MCF 10A (cell line): Measurements from ENCODE around the gene ASXL3. TPM values are rescaled to one million over a fixed set of nuclear protein-coding genes. Genes with fewer than 3 reads are reported as not detected.

ENCODE experiments used
- BruUV-seq: library from RNA; stranded (reverse); fragments of 400-500 nt; replicated peaks from 2 replicates; lab custom pipeline; 2021; lab: Mats Ljungman, UMichigan
- CTCF ChIA-PET: fragments of 300-600 bp; sonication (Branson Sonifier 250); formaldehyde crosslinking; extraction: SDS; loops from one replicate; lab custom pipeline; 2021; ENCODE audit warnings: antibody characterized with exemption, inconsistent platforms; lab: Yijun Ruan, JAX
- POLR2A ChIA-PET: fragments of 300-600, 350-650 bp; sonication (Branson Sonifier 250); formaldehyde crosslinking; extraction: SDS; loops from one replicate; lab custom pipeline; 2020; ENCODE audit warnings: antibody characterized with exemption, inconsistent platforms; lab: Yijun Ruan, JAX
- DNase-seq: peaks from one replicate; pipeline ENCODE4 v3.0.0-alpha.2; 2018; ENCODE audit not compliant: unreplicated experiment
- H3K27ac Mint-ChIP-seq: one replicate; pipeline ENCODE4 v1.8.0; 2022; ENCODE audit warnings: mild to moderate bottlenecking, low read depth, mixed read lengths; ENCODE audit not compliant: unreplicated experiment
- H3K27me3 Mint-ChIP-seq: one replicate; pipeline ENCODE4 v1.8.0; 2022; ENCODE audit warnings: mixed read lengths; ENCODE audit not compliant: insufficient read depth, unreplicated experiment
- H3K36me3 Mint-ChIP-seq: one replicate; pipeline ENCODE4 v1.8.0; 2022; ENCODE audit warnings: mild to moderate bottlenecking, moderate library complexity, mixed read lengths; ENCODE audit not compliant: insufficient read depth, unreplicated experiment
- H3K4me1 Mint-ChIP-seq: one replicate; pipeline ENCODE4 v1.8.0; 2022; ENCODE audit warnings: mixed read lengths; ENCODE audit not compliant: insufficient read depth, unreplicated experiment
- H3K4me3 Mint-ChIP-seq: one replicate; pipeline ENCODE4 v1.8.0; 2022; ENCODE audit warnings: mild to moderate bottlenecking, moderate library complexity, mixed read lengths; ENCODE audit not compliant: unreplicated experiment
- H3K9me3 Mint-ChIP-seq: one replicate; pipeline ENCODE4 v1.8.0; 2022; ENCODE audit warnings: mixed read lengths; ENCODE audit not compliant: unreplicated experiment
- intact Hi-C: fragments of 100-400 bp; cut with micrococcal nuclease; formaldehyde crosslinking; loops from 2 replicates; pipeline ENCODE4 v1.14.1; 2022
- total RNA-seq: library from RNA; stranded (reverse); gene quantifications from 2 replicates; pipeline ENCODE4 v1.2.3, GENCODE V29; 2022
- TF ChIP-seq, protein P1 (sequence below): fragments of 200-600 bp; IDR thresholded peaks from one replicate; pipeline ENCODE4 v1.8.0; 2022; ENCODE audit warnings: antibody characterized with exemption, mild to moderate bottlenecking; ENCODE audit not compliant: unreplicated experiment

Gene ASXL3
- total RNA-seq, 1 experiment from 2014 or later = not detected

DNA sequence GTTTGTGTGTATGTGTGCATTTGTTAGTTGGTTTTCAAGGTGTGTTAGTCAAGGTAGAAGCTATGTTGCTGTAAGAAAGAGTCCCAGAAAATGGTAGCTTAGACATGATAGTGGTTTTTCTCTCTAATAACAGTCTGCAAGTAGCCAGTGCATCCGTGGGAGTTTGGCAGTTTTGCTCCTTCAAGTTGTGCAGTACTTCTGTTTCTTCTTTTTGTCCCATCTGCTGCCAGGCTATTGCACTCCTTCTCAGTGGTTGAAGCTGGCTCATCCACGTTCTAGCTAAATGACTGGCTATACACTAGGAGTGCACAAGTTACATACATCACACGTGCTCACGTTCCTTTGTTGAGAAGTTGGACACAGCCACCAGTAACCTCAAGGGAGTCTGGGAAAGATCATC is 134.7 kb downstream of the ASXL3 start:
- TF ChIP-seq, protein P1, sequence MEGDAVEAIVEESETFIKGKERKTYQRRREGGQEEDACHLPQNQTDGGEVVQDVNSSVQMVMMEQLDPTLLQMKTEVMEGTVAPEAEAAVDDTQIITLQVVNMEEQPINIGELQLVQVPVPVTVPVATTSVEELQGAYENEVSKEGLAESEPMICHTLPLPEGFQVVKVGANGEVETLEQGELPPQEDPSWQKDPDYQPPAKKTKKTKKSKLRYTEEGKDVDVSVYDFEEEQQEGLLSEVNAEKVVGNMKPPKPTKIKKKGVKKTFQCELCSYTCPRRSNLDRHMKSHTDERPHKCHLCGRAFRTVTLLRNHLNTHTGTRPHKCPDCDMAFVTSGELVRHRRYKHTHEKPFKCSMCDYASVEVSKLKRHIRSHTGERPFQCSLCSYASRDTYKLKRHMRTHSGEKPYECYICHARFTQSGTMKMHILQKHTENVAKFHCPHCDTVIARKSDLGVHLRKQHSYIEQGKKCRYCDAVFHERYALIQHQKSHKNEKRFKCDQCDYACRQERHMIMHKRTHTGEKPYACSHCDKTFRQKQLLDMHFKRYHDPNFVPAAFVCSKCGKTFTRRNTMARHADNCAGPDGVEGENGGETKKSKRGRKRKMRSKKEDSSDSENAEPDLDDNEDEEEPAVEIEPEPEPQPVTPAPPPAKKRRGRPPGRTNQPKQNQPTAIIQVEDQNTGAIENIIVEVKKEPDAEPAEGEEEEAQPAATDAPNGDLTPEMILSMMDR = no peak
- no peaks in the 10 kb centered on the region for H3K4me1 Mint-ChIP-seq
- intact Hi-C loops = no loop called here
- no peak overlapping the region for H3K4me3 Mint-ChIP-seq
- ChIA-PET POLR2A (no interaction called here), CTCF (no interaction called here)
- no peaks in the 10 kb centered on the region for H3K9me3 Mint-ChIP-seq
- peaks cover 24% of the 10 kb centered on the region for H3K27me3 Mint-ChIP-seq
- H3K27ac Mint-ChIP-seq = no peak overlapping the region
- peaks cover 4% of the 10 kb centered on the region for H3K36me3 Mint-ChIP-seq
- BruUV-seq = no TSS peak
- no peak for DNase-seq

DNA sequence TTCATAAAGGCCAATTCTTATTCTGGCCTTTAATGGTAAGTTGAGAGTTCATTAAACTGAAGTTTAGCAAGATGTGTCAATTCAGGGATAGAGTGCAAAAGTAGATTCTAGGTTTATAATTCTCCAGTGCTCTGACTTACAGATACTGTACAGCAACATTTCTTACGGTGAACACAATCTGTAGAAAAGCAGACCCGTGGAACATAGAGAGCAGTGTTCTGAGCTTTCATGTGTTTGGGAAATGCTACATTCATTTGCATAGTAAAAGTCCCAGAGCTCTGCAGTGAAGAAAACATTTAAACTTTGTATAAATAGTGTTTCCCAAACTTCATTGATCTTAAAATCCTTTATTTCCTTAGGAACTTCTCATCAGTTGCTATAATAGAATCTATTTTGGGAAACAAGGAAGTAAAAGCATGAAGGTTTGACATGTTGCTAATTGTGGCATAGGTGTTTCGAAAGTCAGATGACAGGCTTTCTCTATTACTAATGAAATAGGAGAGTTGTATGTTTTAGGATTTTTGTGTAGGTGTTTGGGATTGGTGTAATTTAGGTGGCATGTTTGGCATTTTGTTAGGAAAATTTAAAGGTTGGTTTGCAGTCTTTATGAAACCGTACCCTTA is 138.2 kb downstream of the ASXL3 start:
- Mint-ChIP-seq H3K9me3 (no peaks in the 10 kb centered on the region), H3K4me1 (no peaks in the 10 kb centered on the region), H3K36me3 (peaks cover 4% of the 10 kb centered on the region), H3K27ac (no peak overlapping the region), H3K4me3 (no peak overlapping the region), H3K27me3 (no peaks in the 10 kb centered on the region)
- ChIA-PET POLR2A (no interaction called here), CTCF (no interaction called here)
- no peak for DNase-seq
- intact Hi-C loops = no loop called here
- TF ChIP-seq, protein P1 = no peak
- no TSS peak for BruUV-seq

DNA sequence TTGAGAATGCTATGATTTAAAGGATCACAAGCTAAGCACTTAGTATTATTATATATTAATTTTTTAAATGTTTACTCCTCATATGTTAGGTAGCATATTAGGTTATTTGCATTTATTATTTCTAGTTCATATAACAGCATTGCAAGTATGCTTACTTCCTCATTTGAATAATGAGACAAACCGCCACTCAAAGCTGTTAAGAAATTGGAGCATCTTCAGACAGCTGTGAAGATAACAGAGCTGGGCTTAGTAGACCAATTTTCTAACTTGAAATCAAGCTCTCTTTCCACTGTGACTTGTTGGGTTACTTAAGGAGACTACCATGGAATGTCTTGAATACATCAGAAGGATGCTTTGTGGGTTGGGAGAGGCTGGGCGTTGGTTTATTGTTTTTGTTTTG is 139.3 kb downstream of the ASXL3 start:
- intact Hi-C loops = no loop called here
- Mint-ChIP-seq H3K4me1 (no peaks in the 10 kb centered on the region), H3K27ac (no peak overlapping the region), H3K4me3 (no peak overlapping the region), H3K36me3 (peaks cover 4% of the 10 kb centered on the region), H3K27me3 (no peaks in the 10 kb centered on the region), H3K9me3 (no peaks in the 10 kb centered on the region)
- BruUV-seq = no TSS peak
- ChIA-PET POLR2A (no interaction called here), CTCF (interaction anchor here (0.7 kb wide), 3 partner anchors 146 to 312 kb away, joined by 3 to 6 read pairs (median 3); no protein-coding TSS in a partner anchor)
- no peak for DNase-seq
- TF ChIP-seq, protein P1 = no peak

DNA sequence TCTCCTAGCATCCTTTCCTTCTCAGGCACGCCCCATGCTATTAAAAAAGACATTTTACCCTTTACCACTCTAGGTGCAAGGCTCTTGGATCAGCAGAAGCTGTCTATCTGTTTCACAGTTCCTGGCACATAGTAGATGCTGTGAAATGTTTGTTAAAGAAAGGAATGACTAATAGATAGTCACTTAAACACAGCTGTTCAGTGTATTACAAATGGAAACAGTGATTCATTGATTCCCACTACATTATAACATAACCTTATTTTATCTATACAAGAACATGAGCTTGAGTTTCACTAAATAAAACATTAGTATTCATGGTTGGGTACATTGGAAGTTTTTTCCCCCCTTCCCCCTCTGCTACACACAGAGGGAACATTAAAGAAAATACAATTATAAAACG is 142.1 kb downstream of the ASXL3 start:
- POLR2A ChIA-PET = no interaction called here
- BruUV-seq = no TSS peak
- intact Hi-C loops = no loop called here

More for the DNA sequence above, 142.1 kb downstream of the ASXL3 start:
- Mint-ChIP-seq H3K9me3 (no peaks in the 10 kb centered on the region), H3K27me3 (no peaks in the 10 kb centered on the region), H3K4me1 (no peaks in the 10 kb centered on the region), H3K27ac (no peak overlapping the region), H3K4me3 (no peak overlapping the region), H3K36me3 (no peaks in the 10 kb centered on the region)
- DNase-seq = no peak
- CTCF ChIA-PET = interaction anchor here (0.6 kb wide), 2 partner anchors 150 to 483 kb away, joined by 3 read pairs; no protein-coding TSS in a partner anchor
- TF ChIP-seq, protein P1 = no peak
